ENCODE measurements around the gene OBSL1.

The OBSL1 gene

GRCh38 chr2:219530048-219530963 lies 41.0 kb downstream of the OBSL1 start:
- DNase-seq: peak; percentile 87

DNA sequence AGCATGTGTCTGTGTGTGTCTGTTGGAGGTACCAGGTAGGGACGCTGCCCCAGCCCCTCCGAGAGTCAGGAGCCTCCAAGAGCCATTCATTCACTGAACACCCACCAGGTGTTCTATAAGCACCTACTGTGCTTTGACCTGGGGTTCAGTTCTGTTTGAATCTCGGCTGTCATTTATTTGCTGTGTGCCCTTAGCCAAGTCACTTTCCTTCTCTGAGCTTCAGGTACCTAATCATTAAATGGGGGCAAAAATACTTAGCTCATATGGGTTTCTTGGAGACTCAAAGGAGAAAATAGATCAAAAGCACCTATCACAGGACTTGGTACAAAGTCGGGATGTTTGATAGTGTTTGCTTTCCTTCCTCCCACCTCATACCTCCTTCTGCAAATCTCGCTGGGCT lies 43.9 kb downstream of the OBSL1 start:
- DNase-seq: no peak

DNA sequence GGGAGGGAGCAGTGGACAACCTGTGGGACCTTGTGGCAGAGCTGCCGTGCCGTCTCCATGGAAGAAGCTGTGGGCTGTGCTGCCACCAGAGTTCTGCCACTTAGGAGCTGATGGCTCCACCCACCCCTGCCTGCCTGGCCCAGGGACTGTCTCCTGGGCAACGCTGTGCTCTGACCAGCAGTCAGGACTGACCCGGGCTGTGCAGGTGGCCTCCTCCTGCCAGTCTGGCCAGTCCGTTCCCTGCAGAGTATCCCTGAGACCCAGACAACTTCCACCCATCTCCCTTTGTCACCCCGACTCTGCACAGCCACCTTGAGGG lies 44.3 kb downstream of the OBSL1 start:
- no peak for DNase-seq

GRCh38 chr2:219526320-219527075 lies 44.8 kb downstream of the OBSL1 start:
- DNase-seq: no peak

- no peak for DNase-seq
Measured at GRCh38 chr2:219525533-219526232, 45.7 kb downstream of the OBSL1 start.

- no peak for DNase-seq
Measured at GRCh38 chr2:219524817-219525216, 46.5 kb downstream of the OBSL1 start.

DNA sequence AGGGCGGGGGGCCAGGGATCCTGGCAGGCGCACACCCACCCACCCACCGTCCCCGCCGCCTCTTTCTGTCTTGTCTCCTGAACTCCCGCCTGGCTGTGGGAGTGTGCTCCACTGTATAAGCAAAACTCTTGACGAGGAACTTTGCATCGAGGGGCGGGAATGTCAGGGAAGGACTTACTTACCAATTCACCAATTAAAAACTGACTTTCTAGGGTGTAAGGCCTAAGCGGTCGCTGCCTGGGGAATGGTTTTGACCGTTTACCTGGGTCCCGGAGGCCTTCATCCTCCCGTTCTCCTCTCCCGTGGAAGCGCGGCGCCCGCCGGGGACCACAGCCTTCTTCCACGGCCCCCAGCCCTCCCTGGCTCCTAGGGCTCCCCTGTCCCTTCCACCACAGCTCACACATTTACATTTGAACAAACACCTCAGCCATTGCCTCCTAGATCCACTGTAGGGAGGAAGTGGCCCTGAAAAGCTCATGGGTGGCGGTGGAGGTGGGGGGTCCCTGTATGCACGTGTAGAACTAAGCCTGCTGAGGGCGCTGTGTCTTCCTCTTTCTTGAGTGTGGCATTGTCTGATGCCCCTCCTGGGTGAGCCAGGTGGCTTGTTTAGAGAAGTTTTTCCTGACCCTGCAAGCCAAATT lies 48.2 kb downstream of the OBSL1 start:
- no peak for DNase-seq

GRCh38 chr2:219522111-219523030 lies 49.0 kb downstream of the OBSL1 start:
- no peak for DNase-seq

- no peak for DNase-seq
Measured at GRCh38 chr2:219521066-219521880, 50.1 kb downstream of the OBSL1 start.

DNA sequence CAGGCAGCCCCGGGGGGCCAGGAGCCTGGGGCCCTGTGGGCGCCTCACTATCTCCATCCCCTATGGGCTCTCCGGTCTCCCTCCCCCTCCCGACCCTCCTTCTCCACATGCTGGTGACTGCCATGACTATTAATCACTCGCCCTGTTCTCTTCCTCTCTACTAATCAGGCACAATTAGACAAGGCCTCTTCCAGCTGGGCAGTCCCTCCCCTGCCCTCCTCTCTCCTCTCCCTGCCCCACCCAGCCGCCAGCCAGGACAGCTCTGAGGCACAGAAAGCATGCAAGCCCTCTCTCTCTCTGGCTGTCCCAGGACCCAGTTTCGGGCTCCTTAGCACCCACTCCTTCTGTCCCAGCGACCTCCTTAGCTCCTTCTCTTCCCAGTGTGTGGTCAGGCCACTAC lies 51.3 kb downstream of the OBSL1 start:
- no peak for DNase-seq

- DNase-seq: no peak
Measured at GRCh38 chr2:219519526-219519916, 51.8 kb downstream of the OBSL1 start.

- DNase-seq: no peak
Measured at GRCh38 chr2:219517954-219518778, 53.2 kb downstream of the OBSL1 start.

DNA sequence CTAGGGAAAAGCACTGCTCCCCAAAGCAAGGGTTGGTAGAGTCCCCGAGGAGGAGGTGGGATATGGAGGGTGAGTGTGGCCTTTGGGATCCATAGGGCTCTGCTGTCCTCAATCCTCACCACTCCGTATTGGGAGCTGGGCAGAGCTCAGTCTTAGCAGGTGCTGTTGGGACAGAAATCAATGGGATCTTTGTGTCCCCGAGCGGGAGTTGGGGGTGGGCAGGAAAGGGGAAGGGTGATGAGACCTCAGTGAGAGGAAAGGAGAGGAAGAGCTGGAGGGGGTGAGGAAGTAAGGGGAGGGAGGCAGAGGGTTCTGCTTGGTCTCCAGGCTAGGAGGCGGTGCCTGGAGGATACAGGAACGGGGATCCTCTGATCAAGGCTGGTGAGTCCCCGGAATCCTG lies 54.5 kb downstream of the OBSL1 start:
- no peak for DNase-seq

- DNase-seq: no peak
Measured at GRCh38 chr2:219515874-219516629, 55.3 kb downstream of the OBSL1 start.

DNA sequence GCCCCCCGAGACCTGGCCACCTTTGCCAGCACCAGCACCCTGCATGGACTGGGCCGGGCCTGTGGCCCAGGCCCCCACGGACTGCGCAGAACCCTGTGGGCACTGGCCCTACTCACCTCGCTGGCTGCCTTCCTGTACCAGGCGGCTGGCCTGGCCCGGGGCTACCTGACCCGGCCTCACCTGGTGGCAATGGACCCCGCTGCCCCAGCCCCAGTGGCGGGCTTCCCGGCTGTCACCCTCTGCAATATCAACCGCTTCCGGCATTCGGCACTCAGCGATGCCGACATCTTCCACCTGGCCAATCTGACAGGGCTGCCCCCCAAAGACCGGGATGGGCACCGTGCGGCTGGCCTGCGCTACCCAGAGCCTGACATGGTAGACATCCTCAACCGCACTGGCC lies 56.5 kb downstream of the OBSL1 start:
- DNase-seq: no peak

DNA sequence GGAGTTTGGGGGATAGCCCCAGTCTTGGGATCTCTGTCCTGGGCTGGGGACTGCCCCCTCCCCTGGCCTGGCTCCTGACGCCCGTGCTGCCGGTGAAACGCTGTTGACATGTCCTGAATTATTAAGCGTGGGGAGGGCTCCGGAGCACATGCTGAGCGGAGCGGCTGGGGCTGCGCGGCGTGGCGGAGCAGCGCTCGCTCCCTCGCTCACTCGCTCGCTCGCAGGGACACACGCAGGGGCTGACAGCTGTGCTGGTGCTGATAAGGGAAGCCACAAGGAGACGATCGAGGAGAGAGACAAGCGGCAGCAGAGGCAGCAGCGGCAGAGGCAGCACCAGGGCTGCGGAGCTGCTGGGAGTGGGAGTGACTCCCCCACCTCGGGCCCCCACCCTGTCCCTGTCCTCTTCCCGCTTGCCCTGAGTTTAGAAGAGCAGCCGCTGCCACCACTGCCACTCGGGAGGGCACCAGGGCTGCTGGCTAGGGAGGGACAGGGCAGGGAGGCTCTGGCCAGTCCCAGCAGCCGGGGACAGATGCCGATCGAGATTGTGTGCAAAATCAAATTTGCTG lies 57.1 kb downstream of the OBSL1 start, which contains the start of gene ASIC4:
Gene ASIC4, plus strand, starts transcription at position 287 of the 566 bp plus-strand sequence. Its CDS starts 243 bp downstream, at position 530.
- no peak for DNase-seq

- no peak for DNase-seq
Measured at GRCh38 chr2:219513787-219514186, 57.6 kb downstream of the OBSL1 start.

DNA sequence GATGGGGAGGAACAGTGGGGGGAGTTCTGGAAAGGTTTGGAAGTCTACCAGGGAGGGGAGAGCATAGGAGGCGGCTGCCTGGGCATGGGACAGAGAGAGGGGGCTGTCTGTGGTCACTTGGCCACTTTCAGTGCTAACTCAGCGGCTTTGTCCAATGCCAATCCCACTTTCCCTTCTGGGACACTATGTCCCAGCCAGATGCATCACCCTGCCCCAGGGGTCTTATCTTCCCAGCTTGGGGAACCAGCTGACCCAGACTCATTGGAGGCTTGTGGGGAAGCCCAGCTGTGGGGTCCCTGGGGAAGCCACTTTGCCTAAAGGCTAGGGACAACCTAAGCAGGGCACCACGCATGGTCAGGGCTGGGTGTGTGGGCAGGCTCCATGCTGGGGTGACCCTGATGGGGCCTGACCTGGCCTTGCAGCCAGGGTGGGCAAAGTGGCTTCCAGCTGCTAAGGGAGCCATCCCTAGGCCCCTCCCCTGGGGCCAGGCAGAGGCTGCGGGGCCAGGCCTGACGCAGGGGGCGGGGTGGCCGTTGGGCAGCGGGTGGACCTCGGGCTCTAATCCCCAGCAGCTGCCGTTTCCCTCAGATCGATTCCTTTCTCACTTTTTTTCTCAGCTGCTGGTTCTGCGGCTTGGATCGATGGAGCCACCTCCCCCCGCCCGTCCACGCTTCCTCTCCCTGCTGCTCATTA lies 58.7 kb downstream of the OBSL1 start:
- no peak for DNase-seq
